Stimulated activated CD4-positive, alpha-beta T cell treated with anti-CD3 and anti-CD28 coated beads, Interleukin-1b, Interleukin-23, amount 100 ng/mL, for 4 hours (primary cell): ENCODE data around the gene HRCT1.
"Not testable (repeated sequence)": the region's sequence is repeated elsewhere in the genome, so short reads cannot be mapped to it uniquely, and the experiment has no call there.

Experiments used
- DNase-seq, 2 donors: peaks; one replicate each; pipeline ENCODE4 v3.0.0-alpha.2; 2020; ENCODE audit warnings: low read depth in 2 of 2

Gene HRCT1

DNA sequence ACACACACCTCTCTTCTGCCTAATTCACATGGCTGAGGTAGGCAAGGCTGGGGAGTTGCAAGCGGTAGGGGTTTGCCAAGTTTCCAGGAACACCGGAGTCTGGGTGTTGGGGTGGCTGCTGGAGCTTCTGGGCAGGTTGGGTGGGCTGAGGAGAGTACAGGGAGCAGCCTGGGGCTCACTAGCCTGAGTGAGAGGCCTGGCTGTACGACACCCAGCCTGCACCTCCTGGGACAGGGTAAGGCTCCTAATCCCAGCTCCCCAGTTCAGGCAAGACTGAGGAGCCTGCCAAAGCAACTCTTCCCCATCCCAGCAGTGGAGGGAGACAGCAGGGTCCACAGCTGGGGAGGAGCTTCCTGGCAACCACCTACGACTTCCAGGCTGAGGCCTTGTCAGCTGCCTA lies 11.3 kb downstream of the HRCT1 start:
- DNase-seq = no peak

- no peak for DNase-seq
These were observed 12.8 kb downstream of the HRCT1 start for GRCh38 chr9:35918780-35919179.

- no peak for DNase-seq
These were observed 13.4 kb downstream of the HRCT1 start for GRCh38 chr9:35919212-35920008.

DNA sequence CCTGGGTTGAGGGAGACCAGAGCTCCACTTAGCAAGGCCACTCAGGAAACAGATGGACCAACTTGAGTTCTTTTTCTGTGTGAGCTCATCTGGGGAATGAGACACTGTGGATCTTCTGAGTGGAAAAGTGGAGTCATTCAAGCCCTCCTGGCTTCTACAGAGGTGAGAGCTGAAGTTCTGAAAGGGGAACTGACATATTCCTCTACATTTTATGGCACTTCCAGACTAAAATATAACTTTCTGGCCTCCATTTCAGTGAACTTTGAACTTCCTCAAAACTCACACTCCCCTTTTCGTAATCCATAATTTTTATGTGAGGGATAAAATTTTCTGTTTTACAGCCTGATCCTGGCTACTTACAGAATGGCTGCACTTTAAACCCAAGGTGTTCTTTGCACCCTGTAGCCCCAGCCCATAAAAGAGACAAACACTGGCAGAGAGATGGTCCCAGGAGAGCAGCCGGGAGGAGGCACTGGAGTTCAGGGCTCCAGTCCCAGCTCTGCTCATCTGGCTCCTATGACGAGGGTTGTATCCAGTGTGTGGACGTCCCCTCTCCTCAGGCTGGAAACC lies 14.1 kb downstream of the HRCT1 start:
- no peak for DNase-seq

DNA sequence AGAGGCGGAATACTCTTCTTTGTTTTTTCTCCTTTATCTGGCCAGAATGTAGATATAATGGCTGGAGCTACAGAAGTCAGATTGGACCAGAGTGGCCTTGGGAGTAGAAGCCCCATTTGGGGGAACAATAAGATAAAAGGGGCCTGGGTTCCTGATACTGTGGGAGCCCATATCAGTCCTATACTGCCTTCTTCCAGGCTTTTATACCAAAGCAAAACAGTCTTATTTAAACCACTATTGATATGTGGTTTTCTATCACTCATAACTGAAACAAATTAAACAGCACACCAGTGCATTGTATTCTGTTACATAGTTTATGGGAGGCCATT lies 17.6 kb downstream of the HRCT1 start:
- no peak for DNase-seq

- DNase-seq = no peak
These were observed 18.1 kb downstream of the HRCT1 start for GRCh38 chr9:35923927-35924763.

DNA sequence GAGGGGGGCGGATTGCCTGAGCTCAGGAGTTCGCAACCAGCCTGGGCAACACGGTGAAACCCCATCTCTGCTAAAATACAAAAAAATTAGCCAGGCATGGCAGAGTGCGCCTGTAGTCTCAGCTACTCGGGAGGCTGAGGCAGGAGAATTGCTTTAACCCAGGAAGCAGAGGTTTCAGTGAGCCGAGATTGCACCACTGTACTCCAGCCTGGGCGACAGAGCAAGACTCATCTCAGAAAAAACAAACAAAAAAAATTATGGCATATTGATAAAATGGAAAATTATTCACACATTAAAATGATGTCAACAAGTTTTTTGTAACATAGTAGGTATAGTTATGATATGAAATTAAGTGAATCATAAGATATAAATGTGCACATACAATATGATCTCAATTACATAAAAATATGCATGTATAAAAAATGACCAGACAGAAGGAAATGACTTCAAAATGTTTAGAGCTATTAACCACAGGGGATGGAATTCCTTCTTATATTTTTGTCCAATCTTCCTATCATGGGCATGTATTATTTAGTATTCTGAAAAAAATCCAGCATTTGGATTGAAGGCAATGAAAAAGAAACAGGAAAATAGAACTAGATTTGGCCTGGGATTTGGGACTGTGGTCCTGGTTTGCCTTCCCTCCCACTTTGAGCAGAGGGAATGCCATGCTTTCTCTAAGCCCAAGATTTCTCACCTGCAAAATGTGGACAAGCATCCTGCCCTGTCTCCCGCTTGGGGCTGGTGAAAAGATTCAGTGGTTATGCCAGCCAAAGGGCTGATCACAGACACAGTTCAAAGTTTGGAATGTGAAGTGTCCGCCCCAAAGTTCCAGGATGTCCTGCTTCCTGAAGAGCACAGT lies 22.8 kb downstream of the HRCT1 start:
- no peak for DNase-seq

- no peak for DNase-seq
These were observed 23.4 kb downstream of the HRCT1 start for GRCh38 chr9:35929453-35929718.

- DNase-seq = no peak
These were observed 24.5 kb downstream of the HRCT1 start for GRCh38 chr9:35930521-35930920.

DNA sequence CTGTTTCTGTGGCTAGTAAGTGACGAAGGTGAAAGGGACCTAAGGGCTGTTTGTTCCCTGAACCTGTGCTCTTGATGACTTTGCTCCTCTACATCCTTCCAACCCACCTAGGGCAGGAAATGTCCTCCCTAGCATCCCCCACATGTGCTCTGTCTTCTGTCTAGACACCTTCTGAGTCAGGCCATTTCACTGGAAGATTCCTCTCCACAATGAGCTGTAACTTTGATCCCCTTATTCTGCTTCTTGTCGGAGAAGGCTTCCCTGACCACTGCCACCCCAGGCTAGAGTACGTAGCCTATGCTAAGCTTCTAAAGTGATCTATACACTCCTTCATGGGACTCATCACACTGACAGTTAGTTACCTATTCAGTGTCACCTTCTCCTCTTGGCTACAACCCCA lies 25.0 kb downstream of the HRCT1 start:
- DNase-seq = no peak

- DNase-seq = no peak
These were observed 26.7 kb downstream of the HRCT1 start for GRCh38 chr9:35932735-35933134.

- DNase-seq = no peak
These were observed 27.6 kb downstream of the HRCT1 start for GRCh38 chr9:35933550-35934067.

- DNase-seq = not testable (repeated sequence)
These were observed 28.1 kb downstream of the HRCT1 start for GRCh38 chr9:35934069-35934468.

GRCh38 chr9:35935261-35935660 lies 29.3 kb downstream of the HRCT1 start:
- no peak for DNase-seq

- DNase-seq = no peak
These were observed 29.9 kb downstream of the HRCT1 start for GRCh38 chr9:35935755-35936509.

GRCh38 chr9:35937227-35937626 lies 31.2 kb downstream of the HRCT1 start:
- DNase-seq = no peak

- DNase-seq = no peak
These were observed 32.7 kb downstream of the HRCT1 start for GRCh38 chr9:35938474-35939356.

- DNase-seq = no peak
These were observed 33.8 kb downstream of the HRCT1 start for GRCh38 chr9:35939679-35940250.

DNA sequence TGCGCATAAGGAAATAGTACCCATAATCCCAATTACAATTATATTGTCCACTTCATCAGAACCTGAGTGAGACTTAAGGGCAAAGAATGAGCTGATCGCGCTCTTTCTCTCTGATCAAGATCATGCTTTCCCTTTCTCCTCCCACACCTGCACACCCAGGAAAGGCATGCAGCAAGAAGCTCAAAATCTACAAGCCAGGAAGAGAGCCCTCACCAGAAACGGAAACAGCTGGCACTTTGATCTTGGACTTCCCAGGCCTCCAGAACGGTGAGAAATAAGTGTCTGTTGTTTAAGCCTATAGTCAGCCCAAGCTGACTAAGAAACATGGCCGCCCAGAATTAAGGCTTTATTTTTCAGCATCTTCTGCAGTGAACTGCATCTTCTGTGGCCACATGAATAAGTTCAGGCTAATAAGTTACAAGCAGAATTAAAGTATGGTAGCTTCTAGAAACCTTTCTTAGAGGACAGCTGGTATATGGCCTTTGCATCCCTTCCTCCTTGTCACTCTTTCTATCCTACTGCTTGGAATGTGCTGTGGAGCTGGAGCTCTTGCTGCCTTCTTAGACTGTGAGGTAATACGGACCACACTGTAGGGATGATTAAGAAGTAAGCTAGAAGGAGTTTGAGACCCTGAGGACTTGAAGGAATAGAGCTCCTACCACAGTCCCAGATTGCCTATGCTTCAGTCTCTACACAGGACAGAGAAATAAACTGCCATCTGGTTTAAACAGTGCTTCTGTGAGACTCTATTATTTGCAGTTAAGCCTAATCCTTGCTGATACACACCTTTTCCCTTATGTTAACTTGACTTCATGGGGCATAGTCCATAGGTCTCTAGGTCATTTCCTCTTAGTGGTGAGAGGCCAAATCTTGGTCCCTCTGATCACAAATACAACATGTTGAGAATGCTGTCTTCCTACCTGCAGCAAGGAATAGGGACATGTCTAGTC lies 34.7 kb downstream of the HRCT1 start:
- no peak for DNase-seq
